Peyer's patch (tissue), 4 donors: Measurements from ENCODE around the gene SLC1A2. TPM values are rescaled to one million over a fixed set of nuclear protein-coding genes. Genes with fewer than 3 reads are reported as not detected.

ENCODE experiments used
- DNase-seq, 3 donors: peaks; one replicate each; pipeline ENCODE4 v3.0.0-alpha.2; 2017 to 2019
- H3K27ac ChIP-seq, 4 donors: fragments of 200-600 bp; sonication (generic); one replicate each; pipeline ENCODE4 v1.5.1; 2016 to 2019
- H3K27me3 ChIP-seq, 2 donors: fragments of 200-600 bp; sonication (generic); one replicate each; pipeline ENCODE4 v1.5.1; 2019
- H3K36me3 ChIP-seq, 3 donors: fragments of 200-600 bp; sonication (generic); one replicate each; pipeline ENCODE4 v1.5.1; 2016 to 2019
- H3K4me1 ChIP-seq, 4 donors: fragments of 200-600 bp; sonication (generic); one replicate each; pipeline ENCODE4 v1.5.1; 2016 to 2019
- H3K4me3 ChIP-seq, 4 donors: fragments of 200-600 bp; sonication (generic); 1 replicate in 3 of 4; 2 replicates in 1 of 4; pipeline ENCODE4 v1.5.1; 2016 to 2019; ENCODE audit warnings: mild to moderate bottlenecking in 1 of 4
- H3K9me3 ChIP-seq, 4 donors: fragments of 200-600 bp; sonication (generic); one replicate each; pipeline ENCODE4 v1.5.1; 2016 to 2019; ENCODE audit warnings: mild to moderate bottlenecking in 1 of 4
- POLR2A ChIP-seq, 2 donors: fragments of 450-650 bp; IDR thresholded peaks; one replicate each; pipeline ENCODE4 v1.5.1; 2017; ENCODE audit warnings: antibody characterized with exemption in 2 of 2, mild to moderate bottlenecking in 2 of 2, moderate library complexity in 2 of 2
- total RNA-seq, 4 donors: library from RNA; depleted of rRNA; stranded (reverse); fragments of >200 nt; gene quantifications; one replicate each; pipeline ENCODE4 v1.1.0, GENCODE V29; 2016
- TF ChIP-seq, protein P1 (sequence below), 6 experiments: fragments of 450-650 bp in 4 of 6; fragments of 200-600 bp in 2 of 6; sonication (generic) in 1 of 6; IDR thresholded peaks; one replicate each; pipeline ENCODE4 v1.5.1; 2017 to 2019; ENCODE audit warnings: antibody characterized with exemption in 6 of 6, mild to moderate bottlenecking in 3 of 6, moderate library complexity in 1 of 6

Gene SLC1A2
- total RNA-seq, 4 donors from 2014 or later = 0.38 to 1.1 TPM; not detected in 2

- no peak for TF ChIP-seq POLR2A (IDR thresholded peaks at IDR 0.05)
- TF ChIP-seq, protein P1, sequence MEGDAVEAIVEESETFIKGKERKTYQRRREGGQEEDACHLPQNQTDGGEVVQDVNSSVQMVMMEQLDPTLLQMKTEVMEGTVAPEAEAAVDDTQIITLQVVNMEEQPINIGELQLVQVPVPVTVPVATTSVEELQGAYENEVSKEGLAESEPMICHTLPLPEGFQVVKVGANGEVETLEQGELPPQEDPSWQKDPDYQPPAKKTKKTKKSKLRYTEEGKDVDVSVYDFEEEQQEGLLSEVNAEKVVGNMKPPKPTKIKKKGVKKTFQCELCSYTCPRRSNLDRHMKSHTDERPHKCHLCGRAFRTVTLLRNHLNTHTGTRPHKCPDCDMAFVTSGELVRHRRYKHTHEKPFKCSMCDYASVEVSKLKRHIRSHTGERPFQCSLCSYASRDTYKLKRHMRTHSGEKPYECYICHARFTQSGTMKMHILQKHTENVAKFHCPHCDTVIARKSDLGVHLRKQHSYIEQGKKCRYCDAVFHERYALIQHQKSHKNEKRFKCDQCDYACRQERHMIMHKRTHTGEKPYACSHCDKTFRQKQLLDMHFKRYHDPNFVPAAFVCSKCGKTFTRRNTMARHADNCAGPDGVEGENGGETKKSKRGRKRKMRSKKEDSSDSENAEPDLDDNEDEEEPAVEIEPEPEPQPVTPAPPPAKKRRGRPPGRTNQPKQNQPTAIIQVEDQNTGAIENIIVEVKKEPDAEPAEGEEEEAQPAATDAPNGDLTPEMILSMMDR (IDR thresholded peaks at IDR 0.05) = no peak
- no peak for DNase-seq
- Histone ChIP-seq H3K27me3 (no peaks in the 10 kb centered on the region), H3K27ac (no peak overlapping the region), H3K36me3 (no peaks in the 10 kb centered on the region), H3K9me3 (no peaks in the 10 kb centered on the region), H3K4me1 (no peaks in the 10 kb centered on the region), H3K4me3 (no peak overlapping the region)
These were observed 43.8 kb downstream of the SLC1A2 start for GRCh38 chr11:35375332-35376117.

GRCh38 chr11:35373284-35373933 lies 45.9 kb downstream of the SLC1A2 start:
- no peak for TF ChIP-seq POLR2A (IDR thresholded peaks at IDR 0.05)
- TF ChIP-seq, protein P1 (IDR thresholded peaks at IDR 0.05) = peak in 3 of 6 experiments; percentile 33 to 52 (median 45)
- DNase-seq = peak in 2 of 3 donors; percentile 57 to 77
- peak overlapping the region in 1 of 4 donors; percentile 30 for H3K27ac ChIP-seq
- no peaks in the 10 kb centered on the region for H3K4me1 ChIP-seq
- no peaks in the 10 kb centered on the region for H3K36me3 ChIP-seq
- H3K9me3 ChIP-seq = no peaks in the 10 kb centered on the region
- no peaks in the 10 kb centered on the region for H3K27me3 ChIP-seq
- no peak overlapping the region for H3K4me3 ChIP-seq

DNA sequence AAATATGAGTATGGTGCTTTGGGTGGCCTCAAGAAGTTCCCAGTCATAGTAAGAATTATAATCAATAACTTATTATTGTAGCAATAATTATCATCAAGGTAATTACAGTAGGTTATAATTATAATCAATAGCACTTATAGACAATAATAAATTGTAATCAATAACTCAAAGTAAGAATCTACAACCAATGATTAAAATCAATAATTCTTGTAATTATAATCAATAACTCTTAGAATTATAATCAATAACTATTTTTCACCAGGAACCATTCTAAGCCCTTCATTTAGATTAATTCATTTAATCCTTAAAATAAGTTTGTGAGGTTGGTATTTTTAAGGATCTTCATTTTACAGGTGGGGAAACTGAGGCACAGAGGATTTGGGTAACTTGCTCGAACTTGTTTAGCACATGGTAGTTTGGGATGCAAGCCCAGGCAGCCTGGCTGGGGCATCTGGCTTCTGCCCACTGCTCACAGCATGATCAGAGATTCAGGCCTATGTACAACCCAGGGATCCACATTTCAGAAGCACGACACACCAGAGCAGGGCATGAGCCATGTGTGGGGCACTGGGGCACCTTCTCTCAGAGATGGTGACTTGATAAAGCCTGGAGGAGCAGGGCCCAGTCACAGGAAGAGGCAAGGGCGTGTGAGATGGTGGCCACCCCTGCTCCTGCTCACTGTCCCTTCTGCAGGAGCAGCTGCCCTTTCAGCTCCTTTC lies 46.6 kb downstream of the SLC1A2 start:
- Histone ChIP-seq H3K36me3 (no peaks in the 10 kb centered on the region), H3K27me3 (no peaks in the 10 kb centered on the region), H3K4me1 (no peaks in the 10 kb centered on the region), H3K27ac (peak overlapping the region in 1 of 4 donors; percentile 30), H3K4me3 (no peak overlapping the region), H3K9me3 (no peaks in the 10 kb centered on the region)
- DNase-seq = no peak
- TF ChIP-seq POLR2A (IDR thresholded peaks at IDR 0.05) = no peak
- TF ChIP-seq, protein P1 (IDR thresholded peaks at IDR 0.05) = no peak

DNA sequence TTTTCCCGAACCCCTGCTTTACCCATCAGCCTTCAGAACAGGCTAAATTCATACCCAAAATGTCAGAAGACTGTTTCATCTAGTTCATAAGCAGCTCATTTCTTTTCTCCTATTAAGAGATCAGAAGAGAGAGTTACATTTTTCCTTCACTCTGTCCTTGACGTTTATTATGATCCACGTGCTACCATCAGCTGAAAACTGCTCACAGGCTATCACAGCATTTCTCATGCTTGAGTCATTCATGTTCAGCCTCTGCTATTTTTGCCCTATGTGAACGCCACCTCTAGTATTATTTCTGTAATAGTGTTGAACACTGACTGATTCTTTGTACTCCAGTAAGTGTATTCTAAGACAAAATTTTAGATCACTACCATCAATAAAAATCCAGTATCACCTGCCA lies 51.9 kb downstream of the SLC1A2 start:
- H3K27ac ChIP-seq = no peak overlapping the region
- H3K36me3 ChIP-seq = no peaks in the 10 kb centered on the region
- TF ChIP-seq POLR2A (IDR thresholded peaks at IDR 0.05) = no peak
- TF ChIP-seq, protein P1 (IDR thresholded peaks at IDR 0.05) = no peak
- peaks cover 0 to 7% (median 0%) of the 10 kb centered on the region in 4 donors for H3K4me1 ChIP-seq
- no peaks in the 10 kb centered on the region for H3K9me3 ChIP-seq
- H3K27me3 ChIP-seq = no peaks in the 10 kb centered on the region
- no peak for DNase-seq
- no peak overlapping the region for H3K4me3 ChIP-seq

DNA sequence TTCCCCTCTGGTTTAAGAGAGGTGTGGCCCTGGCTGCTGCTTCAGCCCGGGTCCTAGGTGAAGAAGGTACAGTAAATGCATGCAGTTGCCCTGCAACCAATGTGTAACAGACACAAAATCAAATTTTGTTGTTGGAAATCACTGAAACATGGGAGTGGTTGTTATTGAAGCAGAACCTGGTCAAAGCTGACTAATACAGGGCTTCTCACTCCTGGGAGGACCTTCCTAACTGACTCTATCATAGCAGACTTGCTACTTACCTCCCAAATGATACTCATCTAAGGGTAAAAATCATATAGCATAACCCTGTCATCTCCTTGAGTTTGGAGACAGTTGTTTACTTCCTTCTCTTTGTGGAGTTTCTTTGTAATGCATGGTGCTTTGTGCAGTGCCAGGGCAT lies 52.6 kb downstream of the SLC1A2 start:
- H3K36me3 ChIP-seq = no peaks in the 10 kb centered on the region
- DNase-seq = no peak
- TF ChIP-seq, protein P1 (IDR thresholded peaks at IDR 0.05) = no peak
- TF ChIP-seq POLR2A (IDR thresholded peaks at IDR 0.05) = no peak

More for the DNA sequence above, 52.6 kb downstream of the SLC1A2 start:
- Histone ChIP-seq H3K4me3 (no peak overlapping the region), H3K9me3 (no peaks in the 10 kb centered on the region), H3K27me3 (no peaks in the 10 kb centered on the region), H3K4me1 (peaks cover 0 to 7% (median 0%) of the 10 kb centered on the region in 4 donors), H3K27ac (no peak overlapping the region)
